ENCODE results near the gene ARHGAP21. TPM values are rescaled to one million over a fixed set of nuclear protein-coding genes. Genes with fewer than 3 reads are reported as not detected.

ARHGAP21 gene
- total RNA-seq, 1 experiment from 2014 or later = 55.4 TPM

GRCh38 chr10:24617771-24618396 is 105.8 kb downstream of the ARHGAP21 start:
- in situ Hi-C loops (cut with HindIII; ENCODE audit: low pct_unique_long_range_greater_than_20kb, low sequenced_read_pairs) = no loop called here
- peak; percentile 75 for DNase-seq (ENCODE audit: low read depth, low spot score)

- in situ Hi-C loops (cut with HindIII; ENCODE audit: low pct_unique_long_range_greater_than_20kb, low sequenced_read_pairs) = no loop called here
- DNase-seq (ENCODE audit: low read depth, low spot score) = no peak
Measured at GRCh38 chr10:24616536-24616935, 107.2 kb downstream of the ARHGAP21 start.

GRCh38 chr10:24606021-24606420 is 117.7 kb downstream of the ARHGAP21 start:
- in situ Hi-C loops (cut with HindIII; ENCODE audit: low pct_unique_long_range_greater_than_20kb, low sequenced_read_pairs) = no loop called here
- no peak for DNase-seq (ENCODE audit: low read depth, low spot score)

GRCh38 chr10:24605141-24605540 is 118.5 kb downstream of the ARHGAP21 start:
- in situ Hi-C loops (cut with HindIII; ENCODE audit: low pct_unique_long_range_greater_than_20kb, low sequenced_read_pairs) = no loop called here

GRCh38 chr10:24603333-24603732 is 120.4 kb downstream of the ARHGAP21 start:
- DNase-seq (ENCODE audit: low read depth, low spot score) = peak; percentile 30
- in situ Hi-C loops (cut with HindIII; ENCODE audit: low pct_unique_long_range_greater_than_20kb, low sequenced_read_pairs) = no loop called here

More at GRCh38 chr10:24605141-24605540, 118.5 kb downstream of the ARHGAP21 start:
- peak; percentile 22 for DNase-seq (ENCODE audit: low read depth, low spot score)

GRCh38 chr10:24597961-24598360 is 125.7 kb downstream of the ARHGAP21 start:
- no peak for DNase-seq (ENCODE audit: low read depth, low spot score)
- in situ Hi-C loops (cut with HindIII; ENCODE audit: low pct_unique_long_range_greater_than_20kb, low sequenced_read_pairs) = no loop called here

GRCh38 chr10:24597426-24597825 is 126.3 kb downstream of the ARHGAP21 start:
- in situ Hi-C loops (cut with HindIII; ENCODE audit: low pct_unique_long_range_greater_than_20kb, low sequenced_read_pairs) = no loop called here
- no peak for DNase-seq (ENCODE audit: low read depth, low spot score)

GRCh38 chr10:24596217-24596930 is 127.3 kb downstream of the ARHGAP21 start:
- in situ Hi-C loops (cut with HindIII; ENCODE audit: low pct_unique_long_range_greater_than_20kb, low sequenced_read_pairs) = no loop called here
- no peak for DNase-seq (ENCODE audit: low read depth, low spot score)

- DNase-seq (ENCODE audit: low read depth, low spot score) = no peak
- in situ Hi-C loops (cut with HindIII; ENCODE audit: low pct_unique_long_range_greater_than_20kb, low sequenced_read_pairs) = no loop called here
Measured at GRCh38 chr10:24590697-24591457, 132.8 kb downstream of the ARHGAP21 start.

GRCh38 chr10:24589265-24589664 is 134.4 kb downstream of the ARHGAP21 start:
- in situ Hi-C loops (cut with HindIII; ENCODE audit: low pct_unique_long_range_greater_than_20kb, low sequenced_read_pairs) = no loop called here
- no peak for DNase-seq (ENCODE audit: low read depth, low spot score)

- in situ Hi-C loops (cut with HindIII; ENCODE audit: low pct_unique_long_range_greater_than_20kb, low sequenced_read_pairs) = no loop called here
- DNase-seq (ENCODE audit: low read depth, low spot score) = no peak
Measured at GRCh38 chr10:24579906-24580305, 143.8 kb downstream of the ARHGAP21 start.

GRCh38 chr10:24579448-24579847 is 144.2 kb downstream of the ARHGAP21 start:
- in situ Hi-C loops (cut with HindIII; ENCODE audit: low pct_unique_long_range_greater_than_20kb, low sequenced_read_pairs) = no loop called here
- DNase-seq (ENCODE audit: low read depth, low spot score) = no peak

- in situ Hi-C loops (cut with HindIII; ENCODE audit: low pct_unique_long_range_greater_than_20kb, low sequenced_read_pairs) = no loop called here
- DNase-seq (ENCODE audit: low read depth, low spot score) = no peak
Measured at GRCh38 chr10:24575481-24576002, 148.1 kb downstream of the ARHGAP21 start.

GRCh38 chr10:24574578-24575155 is 149.0 kb downstream of the ARHGAP21 start:
- in situ Hi-C loops (cut with HindIII; ENCODE audit: low pct_unique_long_range_greater_than_20kb, low sequenced_read_pairs) = no loop called here
- no peak for DNase-seq (ENCODE audit: low read depth, low spot score)

- no peak for DNase-seq (ENCODE audit: low read depth, low spot score)
- in situ Hi-C loops (cut with HindIII; ENCODE audit: low pct_unique_long_range_greater_than_20kb, low sequenced_read_pairs) = no loop called here
Measured at GRCh38 chr10:24574161-24574560, 149.5 kb downstream of the ARHGAP21 start.

GRCh38 chr10:24571870-24572450 is 151.7 kb downstream of the ARHGAP21 start:
- in situ Hi-C loops (cut with HindIII; ENCODE audit: low pct_unique_long_range_greater_than_20kb, low sequenced_read_pairs) = no loop called here
- DNase-seq (ENCODE audit: low read depth, low spot score) = no peak

GRCh38 chr10:24570658-24571426 is 152.8 kb downstream of the ARHGAP21 start:
- no peak for DNase-seq (ENCODE audit: low read depth, low spot score)
- in situ Hi-C loops (cut with HindIII; ENCODE audit: low pct_unique_long_range_greater_than_20kb, low sequenced_read_pairs) = no loop called here
